SH-SY5Y (cell line): ENCODE measurements around the gene RAB3GAP2.

Experiments
- GATA2 ChIP-seq: IDR thresholded peaks from 2 replicates; pipeline ENCODE4 v1.6.1; 2011; ENCODE audit warnings: mild to moderate bottlenecking, low read depth, low read length
- GATA3 ChIP-seq: IDR thresholded peaks from 2 replicates; pipeline ENCODE4 v1.6.1; 2011; ENCODE audit warnings: low read depth, mild to moderate bottlenecking, low read length, moderate library complexity

DNA sequence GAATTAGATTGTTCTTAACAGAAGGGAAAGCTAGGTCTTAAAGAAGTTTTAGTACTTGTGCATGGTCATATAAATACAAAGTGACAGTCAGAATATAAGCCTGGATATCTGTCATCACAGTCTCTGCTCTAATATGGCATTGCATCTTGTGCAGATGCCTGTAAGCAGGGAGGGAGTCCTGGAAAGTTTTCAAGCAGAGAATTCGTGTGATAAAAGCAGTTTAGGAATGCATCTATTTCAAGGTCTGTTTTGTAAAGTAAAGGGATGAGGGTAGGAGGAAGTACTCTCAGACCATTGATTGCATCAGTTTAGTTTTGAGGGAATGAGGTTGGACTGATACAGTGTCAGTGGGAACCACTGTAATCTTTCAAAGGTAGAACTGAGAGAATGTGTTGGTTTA lies 147.7 kb downstream of the RAB3GAP2 start:
- TF ChIP-seq GATA2 (no peak), GATA3 (no peak)
